ENCODE measurements around the gene CHST11.

CHST11 gene

GRCh38 chr12:104736307-104736706, 279.6 kb downstream of the CHST11 start:
- TF ChIP-seq CTCF (IDR thresholded peaks at IDR 0.05), result no peak

DNA sequence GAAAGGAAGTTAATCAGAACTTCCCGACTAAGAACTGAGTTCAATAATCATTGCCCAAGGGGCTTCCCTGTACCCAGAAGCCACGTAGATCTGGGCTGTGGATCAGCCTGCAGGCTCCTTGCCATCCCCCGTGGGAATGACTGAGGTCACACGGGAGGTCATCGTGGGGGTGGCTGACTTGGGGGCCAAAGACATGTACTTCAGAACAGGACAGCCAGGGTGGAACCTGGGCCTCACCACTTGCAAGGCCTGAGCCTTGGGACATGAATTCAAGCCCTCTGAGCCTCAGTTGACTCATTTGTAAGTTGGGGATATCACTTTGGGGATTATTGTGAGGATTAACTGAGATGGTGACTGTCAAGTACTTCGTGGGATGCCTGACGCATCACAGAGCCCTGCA, 280.4 kb downstream of the CHST11 start:
- no peak for TF ChIP-seq CTCF (IDR thresholded peaks at IDR 0.05)

DNA sequence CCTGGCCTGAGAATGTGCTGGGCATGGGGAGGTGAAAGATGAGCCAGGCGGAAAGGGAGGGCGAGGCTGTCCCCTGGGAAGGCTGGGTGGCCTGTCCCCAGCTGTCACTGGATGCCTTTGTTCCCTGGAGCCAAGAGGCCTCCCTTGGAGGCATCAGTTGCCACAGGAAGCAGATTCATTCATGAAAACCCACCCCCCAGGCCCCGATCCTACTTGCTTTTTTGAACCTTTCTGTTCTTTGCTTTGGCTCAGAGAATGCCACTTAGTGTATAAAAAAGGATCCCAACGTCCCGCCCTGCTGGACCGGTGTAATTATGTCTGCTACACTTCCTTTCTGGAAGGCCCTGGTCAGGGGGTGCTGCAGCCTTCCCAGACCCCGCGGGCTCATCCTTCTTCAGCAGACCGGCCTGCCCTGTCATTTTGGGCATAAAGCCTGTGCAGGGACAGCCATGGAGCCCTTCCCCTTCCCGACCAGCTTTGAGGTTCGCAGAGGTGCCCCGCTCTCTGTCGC, 281.1 kb downstream of the CHST11 start:
- no peak for TF ChIP-seq CTCF (IDR thresholded peaks at IDR 0.05)

GRCh38 chr12:104738331-104738730, 281.6 kb downstream of the CHST11 start:
- TF ChIP-seq CTCF (IDR thresholded peaks at IDR 0.05), result no peak

DNA sequence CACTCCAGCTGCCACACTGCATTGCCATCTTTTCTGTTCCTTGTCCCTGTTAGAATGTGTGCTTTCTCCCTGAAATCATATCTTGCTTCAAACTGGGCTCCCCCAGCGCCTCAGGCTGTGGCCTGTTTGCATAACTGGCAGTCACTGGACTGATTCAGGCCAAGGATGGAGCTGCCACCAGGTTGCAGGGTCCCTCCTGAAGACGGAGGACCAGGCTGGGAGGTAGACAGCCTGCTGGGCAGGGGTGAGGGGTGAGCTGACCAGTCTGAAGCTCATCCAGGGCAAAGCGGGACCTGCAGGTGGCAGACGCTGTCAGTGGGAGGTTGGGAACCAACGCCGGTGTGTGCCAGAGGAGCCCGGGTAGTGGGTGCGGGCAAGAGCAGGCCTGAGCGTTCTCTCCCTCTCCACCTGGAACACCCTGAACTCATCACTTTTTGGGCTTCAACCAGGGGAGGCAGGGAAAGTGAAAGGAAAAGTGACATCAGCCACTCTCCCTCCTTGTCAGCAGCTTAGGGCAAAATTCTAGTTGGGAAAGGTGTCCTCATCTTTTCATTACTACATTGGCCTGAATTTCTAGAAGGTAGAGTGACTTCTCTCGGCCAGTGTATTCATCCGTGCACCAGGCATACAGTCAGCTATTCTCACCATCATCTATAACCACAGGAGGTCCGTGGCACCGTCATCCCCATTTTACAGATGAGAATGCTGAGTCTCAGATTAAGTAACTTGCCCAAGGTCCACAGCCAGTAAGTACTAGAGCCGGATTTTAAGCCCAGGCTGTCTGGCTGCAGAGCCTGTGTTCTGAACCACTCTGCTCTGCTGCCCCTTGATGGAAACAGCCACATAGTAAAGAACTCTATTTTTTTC, 282.3 kb downstream of the CHST11 start:
- TF ChIP-seq CTCF (IDR thresholded peaks at IDR 0.05), result no peak

GRCh38 chr12:104740668-104741067, 283.9 kb downstream of the CHST11 start:
- TF ChIP-seq CTCF (IDR thresholded peaks at IDR 0.05), result no peak

DNA sequence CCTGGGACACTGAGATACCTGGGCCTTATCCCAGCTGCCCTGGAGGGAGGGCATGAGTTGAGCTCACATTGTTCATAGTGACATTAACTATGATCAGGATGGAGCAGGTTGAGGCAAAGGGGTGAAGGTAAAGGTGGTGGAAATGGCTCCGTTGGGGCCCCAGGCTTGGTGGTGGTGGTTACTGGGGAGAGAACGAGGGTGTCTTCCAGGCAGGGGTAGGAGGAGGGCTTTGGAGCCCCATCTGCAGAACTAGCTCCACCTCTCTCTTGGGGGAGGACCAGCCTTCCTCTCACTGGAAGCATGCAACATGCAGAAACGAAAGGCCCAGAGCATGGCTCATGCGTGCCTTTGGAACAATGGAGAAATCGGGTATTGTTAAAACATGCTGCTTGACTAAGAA, 284.3 kb downstream of the CHST11 start:
- no peak for TF ChIP-seq CTCF (IDR thresholded peaks at IDR 0.05)
